ENCODE results near the gene STK36.

Gene STK36

GRCh38 chr2:218748741-218749441 lies 77.0 kb downstream of the STK36 start:
- no peak for DNase-seq

Data from DMS 273 treated with DMSO at 0.1 percent for 48 hours (cell line).